ENCODE data around the gene APCDD1L.

APCDD1L gene

GRCh38 chr20:58448958-58449357, 66.2 kb downstream of the APCDD1L start:
- Histone ChIP-seq H4K20me1 (ENCODE audit: insufficient read depth, low read length, poor library complexity, severe bottlenecking) (no peaks in the 10 kb centered on the region), H3K36me3 (ENCODE audit: insufficient read depth, low read length) (peaks cover 50% of the 10 kb centered on the region), H3K9ac (ENCODE audit: low read depth, low read length, poor library complexity, severe bottlenecking) (no peak overlapping the region), H3K4me3 (ENCODE audit: low read length, poor library complexity, severe bottlenecking) (no peak overlapping the region), H3K4me1 (ENCODE audit: insufficient read depth, low read length, poor library complexity, severe bottlenecking) (no peaks in the 10 kb centered on the region), H3F3A (ENCODE audit: low read depth) (no peaks in the 10 kb centered on the region), H3K9me2 (replicated peaks; ENCODE audit: low read depth, low read length) (no peaks in the 10 kb centered on the region), H3K4me2 (ENCODE audit: low read depth, low read length, poor library complexity, severe bottlenecking) (no peak overlapping the region), H3K9me3 (ENCODE audit: insufficient read depth, low read depth, low read length) (no peaks in the 10 kb centered on the region), H3K27me3 (ENCODE audit: insufficient read depth, low read length, poor library complexity, severe bottlenecking) (no peaks in the 10 kb centered on the region), H2AFZ (ENCODE audit: low read length) (no peak overlapping the region), H3K79me2 (ENCODE audit: insufficient read depth, low read length) (peaks cover 1% of the 10 kb centered on the region; the same call in 1 of the 2 replicates)
- no peak for TF ChIP-seq CTCF (conservative IDR thresholded peaks at IDR 0.05; ENCODE audit: low read length)

- Histone ChIP-seq H3K36me3 (ENCODE audit: insufficient read depth, low read length) (peaks cover 62% of the 10 kb centered on the region), H3F3A (ENCODE audit: low read depth) (no peaks in the 10 kb centered on the region), H3K79me2 (ENCODE audit: insufficient read depth, low read length) (peaks cover 5% of the 10 kb centered on the region; the same call in 1 of the 2 replicates), H2AFZ (ENCODE audit: low read length) (no peak overlapping the region), H4K20me1 (ENCODE audit: insufficient read depth, low read length, poor library complexity, severe bottlenecking) (no peaks in the 10 kb centered on the region), H3K9me3 (ENCODE audit: insufficient read depth, low read depth, low read length) (no peaks in the 10 kb centered on the region), H3K4me1 (ENCODE audit: insufficient read depth, low read length, poor library complexity, severe bottlenecking) (no peaks in the 10 kb centered on the region), H3K27me3 (ENCODE audit: insufficient read depth, low read length, poor library complexity, severe bottlenecking) (no peaks in the 10 kb centered on the region), H3K4me3 (ENCODE audit: low read length, poor library complexity, severe bottlenecking) (no peak overlapping the region), H3K9me2 (replicated peaks; ENCODE audit: low read depth, low read length) (no peaks in the 10 kb centered on the region), H3K4me2 (ENCODE audit: low read depth, low read length, poor library complexity, severe bottlenecking) (no peak overlapping the region), H3K9ac (ENCODE audit: low read depth, low read length, poor library complexity, severe bottlenecking) (no peak overlapping the region)
- TF ChIP-seq EZH2phosphoT487 (IDR thresholded peaks at IDR 0.05; ENCODE audit: borderline replicate concordance) (no peak), CTCF (conservative IDR thresholded peaks at IDR 0.05; ENCODE audit: low read length) (peak; percentile 74)
These were observed 67.4 kb downstream of the APCDD1L start for GRCh38 chr20:58447511-58448391.

- Histone ChIP-seq H2AFZ (ENCODE audit: low read length) (no peak overlapping the region), H3K9me3 (ENCODE audit: insufficient read depth, low read depth, low read length) (no peaks in the 10 kb centered on the region), H3F3A (ENCODE audit: low read depth) (no peaks in the 10 kb centered on the region), H3K4me1 (ENCODE audit: insufficient read depth, low read length, poor library complexity, severe bottlenecking) (no peaks in the 10 kb centered on the region), H3K27me3 (ENCODE audit: insufficient read depth, low read length, poor library complexity, severe bottlenecking) (no peaks in the 10 kb centered on the region), H3K9me2 (replicated peaks; ENCODE audit: low read depth, low read length) (no peaks in the 10 kb centered on the region), H3K4me2 (ENCODE audit: low read depth, low read length, poor library complexity, severe bottlenecking) (no peak overlapping the region), H3K36me3 (ENCODE audit: insufficient read depth, low read length) (peaks cover 70% of the 10 kb centered on the region), H3K4me3 (ENCODE audit: low read length, poor library complexity, severe bottlenecking) (no peak overlapping the region), H4K20me1 (ENCODE audit: insufficient read depth, low read length, poor library complexity, severe bottlenecking) (no peaks in the 10 kb centered on the region), H3K79me2 (ENCODE audit: insufficient read depth, low read length) (peaks cover 5% of the 10 kb centered on the region; the same call in 1 of the 2 replicates), H3K9ac (ENCODE audit: low read depth, low read length, poor library complexity, severe bottlenecking) (no peak overlapping the region)
- TF ChIP-seq CTCF (conservative IDR thresholded peaks at IDR 0.05; ENCODE audit: low read length) (no peak), EZH2phosphoT487 (IDR thresholded peaks at IDR 0.05; ENCODE audit: borderline replicate concordance) (no peak)
These were observed 68.3 kb downstream of the APCDD1L start for GRCh38 chr20:58446960-58447265.

Measured in Loucy (cell line).